ENCODE measurements around the gene EPX. TPM values are rescaled to one million over a fixed set of nuclear protein-coding genes. Genes with fewer than 3 reads are reported as not detected.

Gene EPX
- polyA plus RNA-seq, 3 donors, result not detected

- Mint-ChIP-seq H3K36me3 (peaks cover 39 to 41% of the 10 kb centered on the region in 2 donors), H3K4me1 (no peaks in the 10 kb centered on the region), H3K27ac (no peak overlapping the region), H3K9me3 (peaks cover 0 to 1% (median 0%) of the 10 kb centered on the region in 7 donors), H3K27me3 (ENCODE audit: low read depth in 3 of 3) (peaks cover 0 to 2% (median 2%) of the 10 kb centered on the region in 3 donors), H3K4me3 (no peak overlapping the region)
- 100% methylated on average over 3 of the region's 5 CpGs for WGBS (ENCODE audit: insufficient coverage)
- DNase-seq, result no peak
- Histone ChIP-seq H3K4me1 (ENCODE audit: control insufficient read depth in 1 of 2, insufficient read depth in 2 of 2, low read length in 2 of 2) (no peaks in the 10 kb centered on the region), H2AFZ (ENCODE audit: insufficient read depth, low read depth, low read length, poor library complexity, severe bottlenecking) (no peak overlapping the region), H3K4me2 (replicated peaks; ENCODE audit: extremely low read depth, low read length, poor library complexity, severe bottlenecking) (no peak overlapping the region), H3K27me3 (ENCODE audit: control insufficient read depth in 2 of 2, insufficient read depth in 2 of 2, low read length in 2 of 2) (no peaks in the 10 kb centered on the region), H3K79me2 (ENCODE audit: insufficient read depth, low read length) (no peaks in the 10 kb centered on the region), H3K36me3 (replicated peaks in 1 of 2; ENCODE audit: control insufficient read depth in 1 of 2, insufficient read depth in 2 of 2, low read length in 2 of 2) (peaks cover 19 to 28% of the 10 kb centered on the region in 2 donors), H3K27ac (ENCODE audit: low read depth in 1 of 2, low read length in 2 of 2) (no peak overlapping the region), H3K9me3 (replicated peaks in 1 of 2; ENCODE audit: control insufficient read depth in 1 of 2, insufficient read depth in 1 of 2, low read length in 2 of 2) (no peaks in the 10 kb centered on the region), H3K4me3 (replicated peaks in 1 of 3; ENCODE audit: low read depth in 2 of 3, low read length in 3 of 3) (no peak overlapping the region), H3K9ac (ENCODE audit: insufficient read depth, low read length, poor library complexity, severe bottlenecking) (no peak overlapping the region), H4K20me1 (ENCODE audit: insufficient read depth, low read length) (no peaks in the 10 kb centered on the region)
- intact Hi-C loops (cut with micrococcal nuclease), result no loop called here
- no peak for TF ChIP-seq CTCF (IDR thresholded peaks at IDR 0.05)
These were observed 15.8 kb downstream of the EPX start for GRCh38 chr17:58208344-58208743.

GRCh38 chr17:58210922-58211321 is 18.4 kb downstream of the EPX start:
- H3K9me3 ChIP-seq (replicated peaks in 1 of 2; ENCODE audit: control insufficient read depth in 1 of 2, insufficient read depth in 1 of 2, low read length in 2 of 2), result no peaks in the 10 kb centered on the region
- no peak overlapping the region for H3K4me3 Mint-ChIP-seq
- H3K27me3 Mint-ChIP-seq (ENCODE audit: low read depth in 3 of 3), result peaks cover 0 to 2% (median 0%) of the 10 kb centered on the region in 3 donors
- H3K4me3 ChIP-seq (replicated peaks in 1 of 3; ENCODE audit: low read depth in 2 of 3, low read length in 3 of 3), result no peak overlapping the region
- H3K4me2 ChIP-seq (replicated peaks; ENCODE audit: extremely low read depth, low read length, poor library complexity, severe bottlenecking), result no peak overlapping the region
- peaks cover 40 to 45% of the 10 kb centered on the region in 2 donors for H3K36me3 Mint-ChIP-seq
- H3K4me1 ChIP-seq (ENCODE audit: control insufficient read depth in 1 of 2, insufficient read depth in 2 of 2, low read length in 2 of 2), result no peaks in the 10 kb centered on the region
- intact Hi-C loops (cut with micrococcal nuclease), result no loop called here
- no peak overlapping the region for H3K27ac Mint-ChIP-seq
- H2AFZ ChIP-seq (ENCODE audit: insufficient read depth, low read depth, low read length, poor library complexity, severe bottlenecking), result no peak overlapping the region
- H3K36me3 ChIP-seq (replicated peaks in 1 of 2; ENCODE audit: control insufficient read depth in 1 of 2, insufficient read depth in 2 of 2, low read length in 2 of 2), result peaks cover 19 to 40% of the 10 kb centered on the region in 2 donors
- H4K20me1 ChIP-seq (ENCODE audit: insufficient read depth, low read length), result no peaks in the 10 kb centered on the region
- H3K79me2 ChIP-seq (ENCODE audit: insufficient read depth, low read length), result no peaks in the 10 kb centered on the region
- DNase-seq, result no peak
- peak; percentile 15 for TF ChIP-seq CTCF (IDR thresholded peaks at IDR 0.05)
- H3K9ac ChIP-seq (ENCODE audit: insufficient read depth, low read length, poor library complexity, severe bottlenecking), result no peak overlapping the region
- no CpG with 5 or more reads among the region's 5 CpGs for WGBS (ENCODE audit: insufficient coverage)
- no peak overlapping the region for H3K27ac ChIP-seq (ENCODE audit: low read depth in 1 of 2, low read length in 2 of 2)
- H3K9me3 Mint-ChIP-seq, result peaks cover 0 to 1% (median 0%) of the 10 kb centered on the region in 7 donors
- no peaks in the 10 kb centered on the region for H3K4me1 Mint-ChIP-seq
- H3K27me3 ChIP-seq (ENCODE audit: control insufficient read depth in 2 of 2, insufficient read depth in 2 of 2, low read length in 2 of 2), result no peaks in the 10 kb centered on the region

Data from CD14-positive monocyte (primary cell).